Neuronal stem cell (in vitro differentiated cells): ENCODE data around the gene PARD6G.
"Not testable (repeated sequence)": the region's sequence is repeated elsewhere in the genome, so short reads cannot be mapped to it uniquely, and the experiment has no call there.

ENCODE experiments used
- DNase-seq: peaks from one replicate; pipeline ENCODE4 v3.0.0-alpha.2; 2013; ENCODE audit warnings: low spot score
- H2AFZ ChIP-seq: one replicate; pipeline ENCODE4 v1.6.1; 2013; ENCODE audit warnings: mild to moderate bottlenecking, low read length, inconsistent platforms
- H2AK5ac ChIP-seq: 2 replicates; pipeline ENCODE4 v1.6.1; 2013; ENCODE audit warnings: low read depth, mild to moderate bottlenecking, inconsistent platforms, low read length, moderate library complexity, mixed read lengths
- H2BK120ac ChIP-seq: 2 replicates; pipeline ENCODE4 v1.6.1; 2013; ENCODE audit warnings: low read depth, mild to moderate bottlenecking, inconsistent platforms, low read length, moderate library complexity, mixed read lengths
- H2BK12ac ChIP-seq: one replicate; pipeline ENCODE4 v1.6.1; 2013; ENCODE audit warnings: low read length, inconsistent platforms
- H2BK15ac ChIP-seq: 2 replicates; pipeline ENCODE4 v1.6.1; 2013; ENCODE audit warnings: mild to moderate bottlenecking, low read length, inconsistent platforms, mixed read lengths
- H2BK5ac ChIP-seq: one replicate; pipeline ENCODE4 v1.6.1; 2013; ENCODE audit warnings: inconsistent platforms, mild to moderate bottlenecking, low read length, moderate library complexity
- H3K14ac ChIP-seq: one replicate; pipeline ENCODE4 v1.6.1; 2013; ENCODE audit warnings: low read length, inconsistent platforms
- H3K18ac ChIP-seq: 2 replicates; pipeline ENCODE4 v1.6.1; 2013; ENCODE audit warnings: low read length, inconsistent platforms
- H3K23ac ChIP-seq: 2 replicates; pipeline ENCODE4 v1.6.1; 2013; ENCODE audit warnings: low read depth, mild to moderate bottlenecking, mixed read lengths, low read length, inconsistent platforms; ENCODE audit not compliant: poor library complexity
- H3K27ac ChIP-seq: replicated peaks from 3 replicates; pipeline ENCODE4 v1.5.1; 2013; ENCODE audit warnings: low read length, inconsistent platforms
- H3K27me3 ChIP-seq, 3 experiments: 2 replicates each; pipeline ENCODE4 v1.6.1; 2013; ENCODE audit warnings: low read length in 3 of 3, mild to moderate bottlenecking in 2 of 3, inconsistent platforms in 1 of 3, low read depth in 1 of 3, mixed read lengths in 1 of 3, moderate library complexity in 1 of 3; ENCODE audit not compliant: control insufficient read depth in 3 of 3, insufficient read depth in 3 of 3
- H3K36me3 ChIP-seq, 2 donors: replicated peaks in 1 of 2; 2 replicates each; pipeline ENCODE4 v1.6.1; 2013; ENCODE audit warnings: low read length in 2 of 2; ENCODE audit not compliant: control insufficient read depth in 2 of 2, insufficient read depth in 2 of 2
- H3K4ac ChIP-seq: 2 replicates; pipeline ENCODE4 v1.6.1; 2013; ENCODE audit warnings: inconsistent platforms, mild to moderate bottlenecking, low read length, moderate library complexity
- H3K4me1 ChIP-seq, 2 donors: 1 replicate in 1 of 2; 2 replicates in 1 of 2; pipeline ENCODE4 v1.6.1; 2013; ENCODE audit warnings: low read length in 2 of 2, low read depth in 1 of 2; ENCODE audit not compliant: control insufficient read depth in 2 of 2, insufficient read depth in 1 of 2
- H3K4me2 ChIP-seq: one replicate; pipeline ENCODE4 v1.6.1; 2013; ENCODE audit warnings: mild to moderate bottlenecking, low read length, inconsistent platforms; ENCODE audit not compliant: insufficient read depth, poor library complexity, severe bottlenecking
- H3K4me3 ChIP-seq, 2 donors: 2 replicates each; pipeline ENCODE4 v1.5.1; 2013; ENCODE audit warnings: low read length in 2 of 2, mild to moderate bottlenecking in 2 of 2, inconsistent platforms in 1 of 2, moderate library complexity in 1 of 2
- H3K79me1 ChIP-seq: one replicate; pipeline ENCODE4 v1.6.1; 2013; ENCODE audit warnings: low read depth, mild to moderate bottlenecking, inconsistent platforms, low read length, moderate library complexity
- H3K9ac ChIP-seq: one replicate; pipeline ENCODE4 v1.6.1; 2013; ENCODE audit warnings: mild to moderate bottlenecking, low read depth, low read length, inconsistent platforms; ENCODE audit not compliant: poor library complexity
- H3K9me3 ChIP-seq, 2 donors: replicated peaks in 1 of 2; 2 replicates each; pipeline versions ENCODE3 to v1.6.1; 2013; ENCODE audit warnings: low read length in 2 of 2, mild to moderate bottlenecking in 2 of 2, inconsistent platforms in 1 of 2, low read depth in 1 of 2, mixed read lengths in 1 of 2, moderate library complexity in 1 of 2; ENCODE audit not compliant: control insufficient read depth in 2 of 2, insufficient read depth in 1 of 2
- H4K8ac ChIP-seq: one replicate; pipeline ENCODE4 v1.6.1; 2013; ENCODE audit warnings: low read depth, mild to moderate bottlenecking, inconsistent platforms, low read length, moderate library complexity
- H4K91ac ChIP-seq: one replicate; pipeline ENCODE4 v1.6.1; 2013; ENCODE audit warnings: low read length, low read depth, mild to moderate bottlenecking, inconsistent platforms; ENCODE audit not compliant: poor library complexity
- WGBS, 2 donors: extraction: QIAGEN DNeasy Blood & Tissue Kit; methylation state at CpG; one replicate each; pipeline ENCODE4 v1.1.7; 2013; ENCODE audit warnings: missing lambda C conversion rate in 2 of 2, mixed read lengths in 1 of 2; ENCODE audit not compliant: insufficient read length in 2 of 2, insufficient replicate concordance in 1 of 2; ENCODE audit errors: extremely low coverage in 2 of 2; 5-methylcytosine and 5-hydroxymethylcytosine counted together

PARD6G gene

DNA sequence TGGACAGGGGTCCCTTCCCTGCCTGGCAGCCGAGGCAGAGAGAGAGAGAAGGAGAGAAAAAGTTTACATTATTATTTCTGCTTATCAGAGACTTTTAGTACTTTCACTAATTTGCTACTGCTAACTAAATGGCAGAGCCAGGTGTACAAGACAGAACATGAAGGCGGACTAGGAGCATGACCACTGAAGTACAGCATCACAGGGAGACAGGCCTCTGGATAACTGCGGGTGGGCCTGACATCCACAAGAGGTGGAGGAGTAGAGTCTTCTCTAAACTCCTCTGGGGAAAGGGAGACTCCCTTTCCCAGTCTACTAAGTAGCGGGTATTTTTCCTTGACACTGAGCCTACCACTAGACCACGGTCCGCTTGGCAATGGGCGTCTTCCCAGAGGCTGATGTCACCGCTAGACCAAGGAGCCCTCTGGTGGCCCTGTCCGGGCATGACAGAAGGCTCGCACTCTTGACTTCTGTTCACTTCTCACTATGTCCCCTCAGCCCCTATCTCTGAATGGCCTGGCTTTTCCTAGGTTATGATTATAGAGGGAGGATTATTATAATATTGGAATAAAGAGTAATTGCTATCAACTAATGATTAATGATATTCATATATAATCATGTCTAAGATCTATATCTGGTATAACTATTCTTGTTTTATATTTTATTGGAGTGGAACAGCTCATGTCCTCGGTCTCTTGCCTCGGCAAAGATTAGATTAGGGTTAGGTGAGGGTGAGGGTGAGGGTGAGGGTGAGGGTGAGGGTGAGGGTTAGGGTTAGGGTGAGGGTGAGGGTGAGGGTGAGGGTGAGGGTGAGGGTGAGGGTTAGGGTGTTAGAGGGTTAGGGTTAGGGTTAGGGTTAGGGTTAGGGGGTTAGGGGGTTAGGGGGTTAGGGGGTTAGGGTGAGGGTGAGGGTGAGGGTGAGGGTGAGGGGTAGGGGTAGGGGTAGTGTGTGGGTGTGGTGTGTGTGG lies 10.5 kb upstream of the PARD6G start:
- not testable (repeated sequence) for H4K91ac ChIP-seq, H3K9me3 ChIP-seq, H3K36me3 ChIP-seq, H3K4me1 ChIP-seq, H3K27ac ChIP-seq, H3K79me1 ChIP-seq, H3K9ac ChIP-seq, H3K4me2 ChIP-seq, H2AFZ ChIP-seq, H2BK15ac ChIP-seq, H3K18ac ChIP-seq, H2BK5ac ChIP-seq, H2BK120ac ChIP-seq, H3K27me3 ChIP-seq, H3K4ac ChIP-seq, H2AK5ac ChIP-seq, H2BK12ac ChIP-seq, H3K4me3 ChIP-seq, H3K23ac ChIP-seq, H3K14ac ChIP-seq, H4K8ac ChIP-seq
- peak; percentile 18 for DNase-seq
- WGBS, 2 donors: no CpG with 5 or more reads among the region's 12 CpGs

DNA sequence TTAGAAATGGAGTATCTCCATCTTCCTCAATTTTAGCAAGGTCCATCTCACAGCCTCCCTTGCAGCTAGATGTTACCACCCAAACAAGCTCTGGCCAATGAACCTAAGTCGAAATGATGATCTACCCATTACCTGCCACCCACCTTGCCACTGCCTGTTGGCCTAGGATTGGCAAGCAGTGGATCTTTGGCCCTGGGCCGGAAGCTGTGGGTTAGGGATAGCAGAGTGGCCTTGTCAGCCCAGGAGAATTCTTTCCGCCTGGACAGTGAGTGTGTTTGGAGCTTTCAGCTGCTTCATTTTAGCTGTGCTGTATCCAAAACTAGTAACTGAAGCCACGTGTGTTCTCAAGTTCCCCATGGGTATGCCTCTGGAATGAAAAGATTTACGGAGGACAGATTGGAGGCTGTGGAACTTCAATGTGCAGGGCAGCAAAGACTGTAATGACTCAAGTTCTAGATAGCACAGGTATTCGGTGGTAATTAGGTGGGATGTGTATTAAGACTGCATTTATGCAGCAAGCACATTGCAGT lies 7.7 kb upstream of the PARD6G start:
- Histone ChIP-seq H4K91ac (no peak overlapping the region), H2AK5ac (no peak overlapping the region), H3K4me2 (no peak overlapping the region), H3K79me1 (no peaks in the 10 kb centered on the region), H3K23ac (no peak overlapping the region), H3K9me3 (peaks cover 5 to 12% of the 10 kb centered on the region in 2 donors), H2AFZ (no peak overlapping the region), H3K27ac (no peak overlapping the region), H3K4ac (no peak overlapping the region), H2BK120ac (no peak overlapping the region), H3K36me3 (no peaks in the 10 kb centered on the region), H2BK15ac (no peak overlapping the region), H3K4me1 (no peaks in the 10 kb centered on the region), H3K14ac (no peak overlapping the region), H3K4me3 (peak overlapping the region in 1 of 2 donors; percentile 2), H3K27me3 (peaks cover 0 to 4% (median 0%) of the 10 kb centered on the region in 3 experiments), H3K9ac (no peak overlapping the region), H2BK12ac (no peak overlapping the region), H3K18ac (no peak overlapping the region), H2BK5ac (no peak overlapping the region), H4K8ac (no peak overlapping the region)
- WGBS, 2 donors: no CpG with 5 or more reads among the region's 6 CpGs
- no peak for DNase-seq

DNA sequence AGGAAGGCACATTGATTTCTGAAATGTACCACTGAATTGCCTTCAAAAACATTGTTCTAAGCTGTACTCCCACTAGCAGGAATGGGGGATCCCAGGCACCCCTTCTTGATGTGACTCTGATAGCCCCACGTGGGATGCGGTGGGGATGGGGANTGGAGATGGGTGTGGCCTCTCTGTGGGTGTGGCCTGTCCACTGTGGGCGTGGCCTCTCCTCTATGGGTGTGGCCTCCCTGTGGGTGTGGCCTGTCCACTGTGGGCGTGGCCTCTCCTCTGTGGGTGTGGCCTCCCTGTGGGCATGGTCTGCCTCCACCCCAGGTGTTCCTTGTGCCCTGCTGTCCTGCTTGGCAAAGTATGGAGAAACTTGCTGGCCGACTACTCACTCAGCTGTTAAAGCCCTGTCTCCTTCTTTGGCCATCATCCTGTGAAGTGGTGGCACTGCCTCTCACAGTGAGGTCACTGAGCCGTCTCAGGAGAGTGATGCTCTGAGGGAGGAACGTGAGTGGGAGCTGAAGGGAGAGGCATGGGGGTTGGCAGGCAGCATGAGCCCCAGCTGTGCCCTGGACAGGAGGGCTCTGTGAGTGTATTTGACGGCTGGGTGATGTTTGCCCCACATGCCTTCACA lies 6.7 kb upstream of the PARD6G start:
- Histone ChIP-seq H3K9ac (peak overlapping the region; percentile 45), H4K8ac (no peak overlapping the region), H2AK5ac (no peak overlapping the region), H3K4ac (no peak overlapping the region), H3K4me2 (no peak overlapping the region), H2BK120ac (no peak overlapping the region), H4K91ac (no peak overlapping the region), H3K23ac (no peak overlapping the region), H2AFZ (no peak overlapping the region), H3K18ac (no peak overlapping the region), H3K36me3 (no peaks in the 10 kb centered on the region), H3K14ac (no peak overlapping the region), H3K27me3 (peaks cover 0 to 10% (median 0%) of the 10 kb centered on the region in 3 experiments), H2BK12ac (no peak overlapping the region), H3K79me1 (no peaks in the 10 kb centered on the region), H3K4me3 (no peak overlapping the region), H2BK15ac (no peak overlapping the region), H3K9me3 (peaks cover 5 to 10% of the 10 kb centered on the region in 2 donors), H3K27ac (no peak overlapping the region), H3K4me1 (no peaks in the 10 kb centered on the region), H2BK5ac (no peak overlapping the region)
- no CpG with 5 or more reads among the region's 8 CpGs for WGBS, 2 donors
- no peak for DNase-seq

DNA sequence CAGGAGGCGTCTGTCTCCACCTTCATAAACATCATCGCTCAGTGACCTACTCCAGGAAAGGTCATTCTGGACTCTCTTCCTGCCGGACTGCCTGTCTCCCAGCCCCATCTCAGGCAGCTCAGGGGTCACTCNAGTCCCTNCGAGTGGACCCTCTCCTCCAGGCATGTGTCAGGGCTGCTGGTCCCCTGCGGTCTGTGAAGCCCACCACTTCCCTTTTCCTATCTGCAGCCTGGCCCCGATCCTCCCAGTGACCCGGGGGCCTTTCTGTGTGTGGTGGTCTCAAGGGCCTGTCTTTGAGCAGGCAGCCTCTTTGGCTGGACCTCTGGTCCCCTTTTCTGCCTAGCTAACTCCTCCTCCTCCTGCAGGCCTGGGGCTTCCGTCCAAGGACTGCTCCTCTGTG lies 5.9 kb upstream of the PARD6G start:
- no peak overlapping the region for H3K18ac ChIP-seq
- H3K14ac ChIP-seq: no peak overlapping the region
- no peak overlapping the region for H2AFZ ChIP-seq
- no peak overlapping the region for H3K9ac ChIP-seq
- H3K27ac ChIP-seq: no peak overlapping the region
- no peak overlapping the region for H3K4ac ChIP-seq
- H3K4me2 ChIP-seq: no peak overlapping the region
- H2BK120ac ChIP-seq: no peak overlapping the region
- H3K4me1 ChIP-seq: no peaks in the 10 kb centered on the region
- H3K36me3 ChIP-seq: no peaks in the 10 kb centered on the region
- no peaks in the 10 kb centered on the region for H3K79me1 ChIP-seq
- no peak overlapping the region for H3K4me3 ChIP-seq
- no CpG with 5 or more reads among the region's 8 CpGs for WGBS, 2 donors
- no peak overlapping the region for H2AK5ac ChIP-seq
- H4K8ac ChIP-seq: no peak overlapping the region
- peaks cover 5 to 10% of the 10 kb centered on the region in 2 donors for H3K9me3 ChIP-seq
- H4K91ac ChIP-seq: no peak overlapping the region
- H2BK5ac ChIP-seq: no peak overlapping the region
- H2BK15ac ChIP-seq: no peak overlapping the region
- DNase-seq: no peak
- no peak overlapping the region for H2BK12ac ChIP-seq
- peaks cover 0 to 10% (median 0%) of the 10 kb centered on the region in 3 experiments for H3K27me3 ChIP-seq
- H3K23ac ChIP-seq: no peak overlapping the region
